ENCODE data around the gene PHF1. TPM values are rescaled to one million over a fixed set of nuclear protein-coding genes. Genes with fewer than 3 reads are reported as not detected.

The PHF1 gene
- total RNA-seq, 1 experiment from 2014 or later = 68.3 TPM

DNA sequence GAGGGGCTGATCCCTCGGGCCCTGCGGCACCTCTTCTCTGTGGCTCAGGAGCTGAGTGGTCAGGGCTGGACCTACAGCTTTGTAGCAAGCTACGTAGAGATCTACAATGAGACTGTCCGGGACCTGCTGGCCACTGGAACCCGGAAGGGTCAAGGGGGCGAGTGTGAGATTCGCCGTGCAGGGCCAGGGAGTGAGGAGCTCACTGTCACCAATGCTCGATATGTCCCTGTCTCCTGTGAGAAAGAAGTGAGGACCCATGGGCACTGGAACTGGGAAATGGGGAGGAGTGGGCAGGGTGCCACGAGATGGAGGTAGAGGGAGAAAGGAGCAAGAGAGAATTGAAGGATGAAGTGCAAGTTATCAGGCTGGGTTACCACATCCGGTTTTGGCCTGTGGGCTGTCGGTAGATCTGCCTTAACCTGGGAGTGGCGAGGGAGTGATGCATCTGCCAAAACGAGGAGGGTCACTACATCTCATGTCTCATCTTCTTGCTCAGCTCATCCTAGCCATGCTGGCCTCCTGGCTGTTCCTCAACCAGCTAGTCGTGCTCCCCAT is 5.4 kb upstream of the PHF1 start:
- no TSS peak for BruUV-seq (replicated peaks)
- Mint-ChIP-seq H3K36me3 (ENCODE audit: insufficient read depth, unreplicated experiment) (peaks cover 79% of the 10 kb centered on the region), H3K27me3 (ENCODE audit: unreplicated experiment) (no peaks in the 10 kb centered on the region), H3K9me3 (ENCODE audit: low read depth, unreplicated experiment) (no peaks in the 10 kb centered on the region), H3K4me3 (ENCODE audit: low read depth, unreplicated experiment) (no peak overlapping the region), H3K27ac (ENCODE audit: unreplicated experiment) (peak overlapping the region; percentile 7), H3K4me1 (ENCODE audit: low read depth, unreplicated experiment) (peaks cover 10% of the 10 kb centered on the region)
- CTCF ChIA-PET = no interaction called here
- DNase-seq = no peak
- TF ChIP-seq, protein P1, sequence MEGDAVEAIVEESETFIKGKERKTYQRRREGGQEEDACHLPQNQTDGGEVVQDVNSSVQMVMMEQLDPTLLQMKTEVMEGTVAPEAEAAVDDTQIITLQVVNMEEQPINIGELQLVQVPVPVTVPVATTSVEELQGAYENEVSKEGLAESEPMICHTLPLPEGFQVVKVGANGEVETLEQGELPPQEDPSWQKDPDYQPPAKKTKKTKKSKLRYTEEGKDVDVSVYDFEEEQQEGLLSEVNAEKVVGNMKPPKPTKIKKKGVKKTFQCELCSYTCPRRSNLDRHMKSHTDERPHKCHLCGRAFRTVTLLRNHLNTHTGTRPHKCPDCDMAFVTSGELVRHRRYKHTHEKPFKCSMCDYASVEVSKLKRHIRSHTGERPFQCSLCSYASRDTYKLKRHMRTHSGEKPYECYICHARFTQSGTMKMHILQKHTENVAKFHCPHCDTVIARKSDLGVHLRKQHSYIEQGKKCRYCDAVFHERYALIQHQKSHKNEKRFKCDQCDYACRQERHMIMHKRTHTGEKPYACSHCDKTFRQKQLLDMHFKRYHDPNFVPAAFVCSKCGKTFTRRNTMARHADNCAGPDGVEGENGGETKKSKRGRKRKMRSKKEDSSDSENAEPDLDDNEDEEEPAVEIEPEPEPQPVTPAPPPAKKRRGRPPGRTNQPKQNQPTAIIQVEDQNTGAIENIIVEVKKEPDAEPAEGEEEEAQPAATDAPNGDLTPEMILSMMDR (IDR thresholded peaks at IDR 0.05; ENCODE audit: unreplicated experiment) = no peak
- intact Hi-C loops (cut with micrococcal nuclease; ENCODE audit: unreplicated experiment) = no loop called here

DNA sequence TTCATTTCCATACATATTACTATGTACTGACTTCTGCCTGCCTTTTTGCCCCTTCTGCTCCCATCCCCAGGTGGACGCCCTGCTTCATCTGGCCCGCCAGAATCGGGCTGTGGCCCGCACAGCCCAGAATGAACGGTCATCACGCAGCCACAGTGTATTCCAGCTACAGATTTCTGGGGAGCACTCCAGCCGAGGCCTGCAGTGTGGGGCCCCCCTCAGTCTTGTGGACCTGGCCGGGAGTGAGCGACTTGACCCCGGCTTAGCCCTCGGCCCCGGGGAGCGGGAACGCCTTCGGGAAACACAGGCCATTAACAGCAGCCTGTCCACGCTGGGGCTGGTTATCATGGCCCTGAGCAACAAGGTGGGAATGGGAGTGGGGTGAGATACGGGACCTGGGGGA is 4.7 kb upstream of the PHF1 start:
- no peaks in the 10 kb centered on the region for H3K9me3 Mint-ChIP-seq (ENCODE audit: low read depth, unreplicated experiment)
- peaks cover 10% of the 10 kb centered on the region for H3K4me1 Mint-ChIP-seq (ENCODE audit: low read depth, unreplicated experiment)
- no peaks in the 10 kb centered on the region for H3K27me3 Mint-ChIP-seq (ENCODE audit: unreplicated experiment)
- no peak for DNase-seq
- H3K27ac Mint-ChIP-seq (ENCODE audit: unreplicated experiment) = peak overlapping the region; percentile 7
- intact Hi-C loops (cut with micrococcal nuclease; ENCODE audit: unreplicated experiment) = no loop called here
- no peak overlapping the region for H3K4me3 Mint-ChIP-seq (ENCODE audit: low read depth, unreplicated experiment)
- no TSS peak for BruUV-seq (replicated peaks)
- TF ChIP-seq, protein P1 (IDR thresholded peaks at IDR 0.05; ENCODE audit: unreplicated experiment) = no peak
- CTCF ChIA-PET = no interaction called here
- H3K36me3 Mint-ChIP-seq (ENCODE audit: insufficient read depth, unreplicated experiment) = peaks cover 79% of the 10 kb centered on the region

DNA sequence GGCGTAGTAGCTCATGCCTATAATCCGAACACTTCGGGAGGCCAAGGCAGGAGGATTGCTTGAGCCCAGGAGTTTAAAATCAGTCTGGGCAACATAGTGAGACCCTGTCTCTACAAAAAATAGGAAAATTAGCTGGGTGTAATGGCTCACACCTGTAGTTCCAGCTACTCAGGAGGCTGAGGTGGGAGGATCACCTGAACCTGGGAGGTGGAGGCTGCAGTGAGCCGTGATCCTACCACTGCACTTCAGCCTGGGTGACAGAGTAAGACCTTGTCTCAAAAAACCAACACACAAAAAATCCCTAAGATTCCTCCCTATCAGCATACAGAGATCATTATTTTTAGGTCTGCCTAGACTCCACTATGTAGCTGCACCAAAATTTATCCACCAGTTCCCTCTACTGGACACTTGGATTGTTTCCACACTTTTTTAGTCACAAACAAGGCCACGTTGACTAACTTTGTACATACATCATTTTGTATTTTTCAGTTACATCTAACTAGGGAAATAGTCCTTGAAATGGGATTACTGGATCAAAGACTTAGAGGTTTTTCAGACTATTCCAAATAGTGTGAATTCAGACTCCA is 3.6 kb upstream of the PHF1 start:
- CTCF ChIA-PET = interaction anchor here (0.9 kb wide), 1 partner anchor 89 kb away, joined by 3 read pairs; the partner anchor contains the start of gene ZBTB22
- TF ChIP-seq, protein P1 (IDR thresholded peaks at IDR 0.05; ENCODE audit: unreplicated experiment) = no peak
- no peak overlapping the region for H3K27ac Mint-ChIP-seq (ENCODE audit: unreplicated experiment)
- no peaks in the 10 kb centered on the region for H3K27me3 Mint-ChIP-seq (ENCODE audit: unreplicated experiment)
- H3K4me3 Mint-ChIP-seq (ENCODE audit: low read depth, unreplicated experiment) = no peak overlapping the region
- H3K4me1 Mint-ChIP-seq (ENCODE audit: low read depth, unreplicated experiment) = peaks cover 18% of the 10 kb centered on the region
- H3K9me3 Mint-ChIP-seq (ENCODE audit: low read depth, unreplicated experiment) = no peaks in the 10 kb centered on the region
- no TSS peak for BruUV-seq (replicated peaks)
- H3K36me3 Mint-ChIP-seq (ENCODE audit: insufficient read depth, unreplicated experiment) = peaks cover 82% of the 10 kb centered on the region
- DNase-seq = no peak
- intact Hi-C loops (cut with micrococcal nuclease; ENCODE audit: unreplicated experiment) = no loop called here

DNA sequence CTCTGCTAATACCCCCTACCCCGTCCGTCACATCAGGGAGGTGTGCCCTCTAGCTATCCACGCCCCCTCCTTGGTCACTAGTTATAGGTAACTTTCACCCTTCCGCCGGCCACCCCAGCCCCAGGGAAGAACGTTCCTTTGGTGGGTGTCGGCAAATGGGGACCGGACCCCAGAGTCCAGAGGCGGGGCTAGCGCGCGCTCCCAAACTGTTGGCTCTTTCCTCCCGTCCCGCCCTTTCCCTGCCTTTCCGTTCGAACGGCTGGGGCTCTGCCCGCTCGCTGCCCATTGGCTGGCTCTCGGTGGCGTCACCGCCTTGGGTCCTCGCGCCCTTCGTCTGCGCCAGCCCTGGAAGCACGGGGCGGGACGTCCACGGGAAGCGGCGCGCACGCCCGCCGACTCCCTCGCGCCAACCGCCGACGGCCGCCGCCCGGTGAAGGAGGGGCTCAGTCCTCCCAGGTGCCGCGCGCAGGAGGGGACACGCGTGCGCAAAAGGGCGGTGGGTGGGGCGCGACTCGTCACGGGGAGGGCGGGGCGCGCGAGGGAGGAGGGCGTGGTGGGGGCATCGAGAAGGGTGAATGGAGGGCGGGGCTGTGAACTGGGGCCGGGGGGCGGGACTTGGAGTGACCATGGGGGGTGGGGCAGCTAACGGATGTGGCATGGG is 634 bp upstream of the PHF1 start:
- Mint-ChIP-seq H3K27ac (ENCODE audit: unreplicated experiment) (peak overlapping the region; percentile 94), H3K36me3 (ENCODE audit: insufficient read depth, unreplicated experiment) (peaks cover 81% of the 10 kb centered on the region), H3K9me3 (ENCODE audit: low read depth, unreplicated experiment) (no peaks in the 10 kb centered on the region), H3K4me1 (ENCODE audit: low read depth, unreplicated experiment) (peaks cover 18% of the 10 kb centered on the region), H3K27me3 (ENCODE audit: unreplicated experiment) (no peaks in the 10 kb centered on the region), H3K4me3 (ENCODE audit: low read depth, unreplicated experiment) (peak overlapping the region; percentile 87)
- TF ChIP-seq, protein P1 (IDR thresholded peaks at IDR 0.05; ENCODE audit: unreplicated experiment) = no peak
- CTCF ChIA-PET = interaction anchor here (0.6 to 1.5 kb wide), 9 partner anchors 15 to 236 kb away, joined by 3 to 7 read pairs (median 4); partner anchors contain the start of genes RPS18 and ZBTB22
- BruUV-seq (replicated peaks) = no TSS peak
- DNase-seq = peak; percentile 100
- intact Hi-C loops (cut with micrococcal nuclease; ENCODE audit: unreplicated experiment) = no loop called here
